BLaER1 (cell line): Measurements from ENCODE around the gene LRRC4.
A peak's percentile ranks its signal among the peaks of the same experiment; 100 is the strongest.

Source experiments
- H3K27ac ChIP-seq: shearing (Covaris generic); formaldehyde crosslinking; 2 replicates; pipeline ENCODE4 v1.8.1; 2022
- H3K27me3 ChIP-seq: shearing (Covaris generic); formaldehyde crosslinking; 2 replicates; pipeline ENCODE4 v1.8.1; 2022
- H3K36me3 ChIP-seq: shearing (Covaris generic); formaldehyde crosslinking; 2 replicates; pipeline ENCODE4 v1.8.1; 2022
- H3K4me1 ChIP-seq: shearing (Covaris generic); formaldehyde crosslinking; 2 replicates; pipeline ENCODE4 v1.8.1; 2022
- H3K4me2 ChIP-seq: shearing (Covaris generic); formaldehyde crosslinking; 2 replicates; pipeline ENCODE4 v1.8.1; 2022
- H3K4me3 ChIP-seq: shearing (Covaris generic); formaldehyde crosslinking; 2 replicates; pipeline ENCODE4 v1.8.1; 2022
- H3K9ac ChIP-seq: shearing (Covaris generic); formaldehyde crosslinking; 2 replicates; pipeline ENCODE4 v1.8.1; 2022
- H3K9me3 ChIP-seq: shearing (Covaris generic); formaldehyde crosslinking; 2 replicates; pipeline ENCODE4 v1.8.1; 2022
- H4K20me1 ChIP-seq: shearing (Covaris generic); formaldehyde crosslinking; 2 replicates; pipeline ENCODE4 v1.8.1; 2022
- Cebpa-rat ChIP-seq: shearing (Covaris generic); IDR thresholded peaks from 2 replicates; pipeline ENCODE4 v1.8.1; 2022

Gene LRRC4

DNA sequence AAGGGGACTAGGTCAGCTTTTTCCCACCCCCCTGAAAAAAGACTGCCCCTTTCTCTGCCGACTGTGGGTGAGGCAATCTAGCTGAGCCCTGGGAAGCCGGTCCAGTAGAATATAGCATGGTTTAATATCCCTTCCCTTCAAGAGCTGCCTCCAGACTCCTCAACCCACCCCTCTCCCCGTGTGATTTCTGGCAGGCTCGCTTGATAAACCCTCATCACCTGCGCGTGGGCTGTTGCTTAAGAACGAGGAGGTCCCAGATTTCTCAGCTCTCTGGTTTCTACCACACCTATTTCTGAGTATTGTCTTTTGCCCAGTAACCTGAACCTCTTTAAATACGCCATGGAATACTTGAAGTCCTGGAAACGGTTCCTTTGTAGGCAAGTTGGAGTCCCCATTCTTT lies 2.0 kb upstream of the LRRC4 start:
- Histone ChIP-seq H3K27ac (peak overlapping the region; percentile 86; the same call in 1 of the 2 replicates), H3K4me2 (peak overlapping the region; percentile 98), H3K9ac (peak overlapping the region; percentile 86), H3K4me1 (peaks cover 56% of the 10 kb centered on the region), H3K36me3 (peaks cover 27% of the 10 kb centered on the region), H3K27me3 (peaks cover 12% of the 10 kb centered on the region), H3K9me3 (no peaks in the 10 kb centered on the region), H3K4me3 (peak overlapping the region; percentile 93), H4K20me1 (peaks cover 78% of the 10 kb centered on the region)
- TF ChIP-seq Cebpa-rat: no peak

DNA sequence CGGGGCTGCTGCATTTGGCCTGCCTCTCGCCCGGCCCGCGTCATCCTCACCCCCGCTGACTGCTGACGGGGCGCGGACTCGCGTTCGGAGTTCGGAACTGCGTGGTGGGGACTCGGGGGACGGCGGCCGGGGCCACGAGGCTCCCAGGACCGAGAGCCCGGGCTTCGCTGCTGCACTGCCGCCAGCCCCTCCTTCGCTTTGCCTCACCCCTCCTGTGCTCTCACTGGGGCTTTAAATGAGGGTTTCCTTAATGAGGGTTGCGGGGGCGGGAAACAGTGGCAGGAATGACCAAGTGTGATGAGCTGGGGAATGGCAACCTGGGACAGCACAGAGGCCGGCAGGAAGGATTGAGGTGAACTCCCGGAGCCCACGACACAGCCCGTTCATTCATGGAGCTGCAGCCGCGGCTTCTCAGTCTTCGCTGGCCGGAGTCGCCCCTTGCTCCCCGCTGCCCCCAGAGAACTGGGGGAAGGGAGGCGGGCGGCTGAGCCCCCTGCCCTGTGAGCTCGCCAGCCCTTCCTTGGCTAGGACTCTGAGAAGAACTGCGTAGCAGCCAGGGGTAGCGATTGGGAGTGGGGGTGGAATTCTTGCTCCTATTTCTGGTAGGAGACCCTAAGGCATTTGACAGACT lies 1.5 kb upstream of the LRRC4 start:
- Histone ChIP-seq H3K4me1 (peaks cover 62% of the 10 kb centered on the region), H3K4me2 (peak overlapping the region; percentile 98), H3K27ac (peak overlapping the region; percentile 86), H3K36me3 (peaks cover 27% of the 10 kb centered on the region), H3K9me3 (no peaks in the 10 kb centered on the region), H3K9ac (peak overlapping the region; percentile 86), H4K20me1 (peaks cover 82% of the 10 kb centered on the region), H3K27me3 (peaks cover 12% of the 10 kb centered on the region), H3K4me3 (peak overlapping the region; percentile 93)
- TF ChIP-seq Cebpa-rat: no peak

- Histone ChIP-seq H4K20me1 (peaks cover 79% of the 10 kb centered on the region), H3K4me1 (peaks cover 67% of the 10 kb centered on the region), H3K4me3 (peak overlapping the region; percentile 93), H3K27me3 (peaks cover 12% of the 10 kb centered on the region), H3K4me2 (peak overlapping the region; percentile 98), H3K27ac (peak overlapping the region; percentile 88), H3K9ac (peak overlapping the region; percentile 89), H3K9me3 (no peaks in the 10 kb centered on the region), H3K36me3 (peaks cover 27% of the 10 kb centered on the region)
- no peak for TF ChIP-seq Cebpa-rat
These were observed 816 bp upstream of the LRRC4 start for GRCh38 chr7:128031901-128032604.

DNA sequence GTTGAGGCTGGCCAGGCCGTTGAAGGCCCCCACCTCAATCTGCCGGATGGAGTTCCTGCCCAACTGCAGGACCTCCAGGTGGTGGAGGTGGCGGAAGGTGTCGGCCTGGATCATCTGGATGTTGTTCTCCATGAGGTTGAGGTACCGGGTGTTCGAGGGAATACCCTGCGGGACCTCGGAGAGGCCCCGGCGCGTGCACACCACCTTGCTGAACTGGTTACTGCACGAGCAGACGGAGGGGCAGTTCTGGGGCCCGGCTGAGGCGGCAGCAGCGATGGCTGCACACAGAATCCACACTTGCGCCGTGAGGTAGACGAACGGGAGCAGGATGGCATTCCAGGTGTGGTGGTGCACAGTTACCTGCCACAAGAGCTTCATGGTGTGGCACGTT lies 979 bp downstream of the LRRC4 start:
- Histone ChIP-seq H3K4me2 (peak overlapping the region; percentile 98), H3K4me3 (peak overlapping the region; percentile 93), H4K20me1 (peaks cover 78% of the 10 kb centered on the region), H3K9me3 (no peaks in the 10 kb centered on the region), H3K4me1 (peaks cover 75% of the 10 kb centered on the region), H3K36me3 (peaks cover 27% of the 10 kb centered on the region), H3K27ac (peak overlapping the region; percentile 88; the same call in 1 of the 2 replicates), H3K27me3 (peaks cover 12% of the 10 kb centered on the region), H3K9ac (peak overlapping the region; percentile 89)
- TF ChIP-seq Cebpa-rat: no peak

- Histone ChIP-seq H3K27ac (no peak overlapping the region), H3K4me3 (peak overlapping the region; percentile 93), H3K9ac (peak overlapping the region; percentile 89; the same call in 1 of the 2 replicates), H3K9me3 (no peaks in the 10 kb centered on the region), H3K4me1 (peaks cover 79% of the 10 kb centered on the region), H3K36me3 (peaks cover 30% of the 10 kb centered on the region), H3K4me2 (peak overlapping the region; percentile 98), H4K20me1 (peaks cover 80% of the 10 kb centered on the region), H3K27me3 (peaks cover 12% of the 10 kb centered on the region)
- no peak for TF ChIP-seq Cebpa-rat
These were observed 1.7 kb downstream of the LRRC4 start for GRCh38 chr7:128029405-128029995.

GRCh38 chr7:128027485-128027980 lies 3.7 kb downstream of the LRRC4 start:
- peaks cover 3% of the 10 kb centered on the region; the same call in 1 of the 2 replicates for H3K27me3 ChIP-seq
- peak overlapping the region; percentile 20; the same call in 1 of the 2 replicates for H3K27ac ChIP-seq
- H3K4me3 ChIP-seq: peak overlapping the region; percentile 93
- TF ChIP-seq Cebpa-rat: no peak
- H3K36me3 ChIP-seq: peaks cover 46% of the 10 kb centered on the region
- H3K9me3 ChIP-seq: no peaks in the 10 kb centered on the region
- H3K4me2 ChIP-seq: peak overlapping the region; percentile 98
- H3K4me1 ChIP-seq: peaks cover 79% of the 10 kb centered on the region
- peaks cover 80% of the 10 kb centered on the region for H4K20me1 ChIP-seq
- H3K9ac ChIP-seq: peak overlapping the region; percentile 73

GRCh38 chr7:128026551-128026950 lies 4.7 kb downstream of the LRRC4 start:
- H3K36me3 ChIP-seq: peaks cover 56% of the 10 kb centered on the region
- peak overlapping the region; percentile 73 for H3K9ac ChIP-seq
- TF ChIP-seq Cebpa-rat: no peak
- peaks cover 86% of the 10 kb centered on the region for H3K4me1 ChIP-seq
- H3K27ac ChIP-seq: peak overlapping the region; percentile 72
- H3K9me3 ChIP-seq: no peaks in the 10 kb centered on the region
- H3K27me3 ChIP-seq: no peaks in the 10 kb centered on the region
- H3K4me3 ChIP-seq: peak overlapping the region; percentile 93
- H4K20me1 ChIP-seq: peaks cover 86% of the 10 kb centered on the region
- peak overlapping the region; percentile 98 for H3K4me2 ChIP-seq

GRCh38 chr7:128025819-128026218 lies 5.4 kb downstream of the LRRC4 start:
- H3K4me1 ChIP-seq: peaks cover 93% of the 10 kb centered on the region
- no peaks in the 10 kb centered on the region for H3K27me3 ChIP-seq
- peak overlapping the region; percentile 72 for H3K27ac ChIP-seq
- peak overlapping the region; percentile 98 for H3K4me2 ChIP-seq
- H3K4me3 ChIP-seq: peak overlapping the region; percentile 93
- no peaks in the 10 kb centered on the region for H3K9me3 ChIP-seq
- H3K9ac ChIP-seq: peak overlapping the region; percentile 73
- H3K36me3 ChIP-seq: peaks cover 63% of the 10 kb centered on the region
- no peak for TF ChIP-seq Cebpa-rat
- H4K20me1 ChIP-seq: peaks cover 93% of the 10 kb centered on the region

DNA sequence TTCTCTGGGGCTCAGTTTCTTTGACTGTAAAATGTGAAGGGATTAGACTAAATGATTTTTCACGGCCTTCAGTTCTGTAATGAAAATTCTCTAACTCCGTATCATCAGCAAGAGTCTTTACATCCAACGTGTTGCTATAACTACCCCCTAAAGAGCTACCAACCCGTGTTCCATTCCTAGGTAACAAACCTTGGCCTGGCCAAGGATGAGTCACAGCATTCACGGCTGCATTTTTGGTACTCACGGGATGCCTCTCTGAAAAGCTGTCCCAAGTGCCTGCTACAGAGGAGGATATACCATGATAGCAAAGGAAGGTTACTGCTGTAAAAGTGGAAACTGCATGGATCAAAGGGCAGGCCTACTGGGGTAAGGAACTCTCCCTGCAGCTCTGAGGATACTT lies 5.9 kb downstream of the LRRC4 start:
- Histone ChIP-seq H4K20me1 (peaks cover 95% of the 10 kb centered on the region), H3K9ac (peak overlapping the region; percentile 73), H3K4me1 (peaks cover 90% of the 10 kb centered on the region), H3K27ac (peak overlapping the region; percentile 72), H3K9me3 (no peaks in the 10 kb centered on the region), H3K4me2 (peak overlapping the region; percentile 98), H3K4me3 (peak overlapping the region; percentile 93), H3K27me3 (no peaks in the 10 kb centered on the region), H3K36me3 (peaks cover 65% of the 10 kb centered on the region)
- TF ChIP-seq Cebpa-rat: no peak
